HepG2 (cell line): ENCODE results near the gene LIN7A. TPM values are rescaled to one million over a fixed set of nuclear protein-coding genes. Genes with fewer than 3 reads are reported as not detected.

Experiments
- ARID4A ChIP-seq: sonication (generic); formaldehyde crosslinking; IDR thresholded peaks from 2 replicates; pipeline ENCODE4 v1.5.0; 2020; ENCODE audit warnings: mild to moderate bottlenecking, missing genetic modification reagents, borderline replicate concordance
- ATRX ChIP-seq: sonication (generic); formaldehyde crosslinking; IDR thresholded peaks from 2 replicates; pipeline ENCODE4 v1.4.0; 2020; ENCODE audit warnings: missing genetic modification reagents, borderline replicate concordance
- CEBPG ChIP-seq: IDR thresholded peaks from 2 replicates; pipeline ENCODE4 v1.6.1; 2016
- HDAC1 ChIP-seq: sonication (generic); formaldehyde crosslinking; IDR thresholded peaks from 2 replicates; pipeline ENCODE4 v1.5.1; 2020; ENCODE audit warnings: mild to moderate bottlenecking, missing genetic modification reagents
- KDM5B ChIP-seq: sonication (generic); formaldehyde crosslinking; IDR thresholded peaks from 2 replicates; pipeline ENCODE4 v1.4.0; 2020; ENCODE audit warnings: missing genetic modification reagents, mild to moderate bottlenecking, borderline replicate concordance
- KLF12 ChIP-seq: sonication (generic); formaldehyde crosslinking; IDR thresholded peaks from 2 replicates; pipeline ENCODE4 v1.4.0; 2020; ENCODE audit warnings: missing genetic modification reagents, borderline replicate concordance
- MAZ ChIP-seq, 2 experiments: sonication (generic) in 1 of 2; formaldehyde crosslinking in 1 of 2; IDR thresholded peaks; 2 replicates each; pipeline versions ENCODE4 v1.5.0 to v1.6.1; 2012 to 2020; ENCODE audit warnings: low read depth in 2 of 2, mild to moderate bottlenecking in 2 of 2, borderline replicate concordance in 1 of 2, improper control_type of control experiment in 1 of 2, low read length in 1 of 2, missing genetic modification reagents in 1 of 2, moderate library complexity in 1 of 2
- NFKB2 ChIP-seq: sonication (generic); formaldehyde crosslinking; IDR thresholded peaks from 2 replicates; pipeline ENCODE4 v1.4.0; 2020; ENCODE audit warnings: missing genetic modification reagents, borderline replicate concordance
- NRL ChIP-seq: sonication (generic); formaldehyde crosslinking; IDR thresholded peaks from 2 replicates; pipeline ENCODE4 v1.5.0; 2020; ENCODE audit warnings: missing genetic modification reagents, mild to moderate bottlenecking, moderate library complexity, borderline replicate concordance
- PATZ1 ChIP-seq: sonication (generic); formaldehyde crosslinking; IDR thresholded peaks from 2 replicates; pipeline ENCODE4 v1.4.0; 2020; ENCODE audit warnings: missing genetic modification reagents
- STAT5B ChIP-seq: sonication (generic); formaldehyde crosslinking; IDR thresholded peaks from 2 replicates; pipeline ENCODE4 v1.4.0; 2020; ENCODE audit warnings: missing genetic modification reagents
- ZBED4 ChIP-seq: sonication (generic); formaldehyde crosslinking; IDR thresholded peaks from 2 replicates; pipeline ENCODE4 v1.4.0; 2020; ENCODE audit warnings: missing genetic modification reagents, borderline replicate concordance
- ZBTB14 ChIP-seq: sonication (generic); formaldehyde crosslinking; IDR thresholded peaks from 2 replicates; pipeline ENCODE4 v1.4.0; 2020; ENCODE audit warnings: missing genetic modification reagents
- ZIK1 ChIP-seq: sonication (generic); formaldehyde crosslinking; IDR thresholded peaks from 2 replicates; pipeline ENCODE4 v1.5.0; 2020; ENCODE audit warnings: mild to moderate bottlenecking, low read depth, missing genetic modification reagents, borderline replicate concordance
- ZNF431 ChIP-seq: sonication (generic); formaldehyde crosslinking; IDR thresholded peaks from 2 replicates; pipeline ENCODE4 v1.9.0; 2022; ENCODE audit warnings: missing genetic modification reagents, low read depth, mild to moderate bottlenecking, borderline replicate concordance
- ZNF616 ChIP-seq: sonication (generic); formaldehyde crosslinking; IDR thresholded peaks from 2 replicates; pipeline ENCODE4 v1.5.0; 2020; ENCODE audit warnings: low read depth, mild to moderate bottlenecking, missing genetic modification reagents
- polyA plus RNA-seq, 8 experiments: library from polyadenylated mRNA; depleted of rRNA in 3 of 8; stranded (reverse) in 7 of 8; unstranded in 1 of 8; fragments of >200 nt; fragmentation: Illumina TruSeq in 4 of 8; extraction: Trizol in 4 of 8; gene quantifications; 2 replicates each; pipeline versions ENCODE4 v1.2.1 to v1.2.3, GENCODE V29; 2011 to 2016; ENCODE audit warnings: low read depth in 4 of 8, missing spikeins in 1 of 8, mixed read lengths in 1 of 8; ENCODE audit not compliant: insufficient read depth in 1 of 8
- total RNA-seq, 5 experiments: library from RNA; depleted of rRNA; stranded (reverse); fragments of >200 nt; fragmentation: Illumina TruSeq; extraction: Trizol; gene quantifications; 2 replicates each; pipeline ENCODE4 v1.2.3, GENCODE V29; 2016; ENCODE audit warnings: low read depth in 1 of 5

Gene LIN7A
- total and polyA plus RNA-seq, 2 of the 13 experiments (the other 11 are each of a cell fraction or from before 2014, with no cell fraction given) = 18.5 to 19.2 TPM

- TF ChIP-seq HDAC1 (CRISPR knock-in tag) (peak; percentile 82), ZBED4 (CRISPR knock-in tag) (peak; percentile 73), ATRX (CRISPR knock-in tag) (no peak), STAT5B (CRISPR knock-in tag) (no peak), ZIK1 (CRISPR knock-in tag) (peak; percentile 57; the same call in 1 of the 2 replicates), CEBPG (CRISPR knock-in tag) (peak; percentile 38; the same call in 1 of the 2 replicates), MAZ (IDR thresholded peaks at IDR 0.05; ENCODE audit: borderline replicate concordance, low read depth, low read length) (no peak), MAZ (CRISPR knock-in tag; IDR thresholded peaks at IDR 0.05; ENCODE audit: low read depth) (peak; percentile 69; the same call in 1 of the 2 replicates), ZBTB14 (CRISPR knock-in tag) (no peak), ZNF431 (peak; percentile 68; the same call in 1 of the 2 replicates), NFKB2 (CRISPR knock-in tag) (peak; percentile 89), ZNF616 (CRISPR knock-in tag) (no peak), KDM5B (CRISPR knock-in tag) (peak; percentile 92), NRL (peak; percentile 89), ARID4A (peak; percentile 91), PATZ1 (no peak), KLF12 (no peak; the same call in 1 of the 2 replicates)
These were observed 918 bp downstream of the LIN7A start (continued) for GRCh38 chr12:80936642-80937390.
